ENCODE results near the gene RCL1. TPM values are rescaled to one million over a fixed set of nuclear protein-coding genes. Genes with fewer than 3 reads are reported as not detected.
"Not testable (repeated sequence)": the region's sequence is repeated elsewhere in the genome, so short reads cannot be mapped to it uniquely, and the experiment has no call there.

Gene RCL1
- polyA plus RNA-seq, 10 donors = 9.9 to 15.8 (median 13.2) TPM

GRCh38 chr9:4780651-4781050, 12.1 kb upstream of the RCL1 start:
- DNase-seq = no peak

- DNase-seq = no peak
Measured at GRCh38 chr9:4781408-4781807, 11.3 kb upstream of the RCL1 start.

GRCh38 chr9:4783191-4783590, 9.6 kb upstream of the RCL1 start:
- not testable (repeated sequence) for DNase-seq

DNA sequence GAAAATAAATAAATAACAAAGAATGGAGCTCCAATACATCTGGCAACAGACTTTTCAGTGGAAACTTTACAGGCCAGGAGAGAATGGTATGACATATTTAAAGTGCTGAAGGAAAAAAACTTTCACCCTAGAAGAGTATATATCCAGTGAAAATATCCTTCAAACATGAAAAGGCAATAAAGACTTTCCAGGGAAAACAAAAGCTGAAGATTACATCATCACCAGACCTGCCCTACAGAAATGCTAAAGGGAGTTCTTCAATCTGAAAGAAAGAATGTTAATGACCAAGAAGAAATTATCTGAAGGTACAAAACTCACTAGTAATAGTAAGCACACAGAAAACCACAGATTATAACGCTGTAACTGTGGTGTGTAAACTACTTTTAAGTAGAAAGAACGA, 8.3 kb upstream of the RCL1 start:
- no peak for DNase-seq

- DNase-seq = no peak
Measured at GRCh38 chr9:4786599-4786998, 6.1 kb upstream of the RCL1 start.

DNA sequence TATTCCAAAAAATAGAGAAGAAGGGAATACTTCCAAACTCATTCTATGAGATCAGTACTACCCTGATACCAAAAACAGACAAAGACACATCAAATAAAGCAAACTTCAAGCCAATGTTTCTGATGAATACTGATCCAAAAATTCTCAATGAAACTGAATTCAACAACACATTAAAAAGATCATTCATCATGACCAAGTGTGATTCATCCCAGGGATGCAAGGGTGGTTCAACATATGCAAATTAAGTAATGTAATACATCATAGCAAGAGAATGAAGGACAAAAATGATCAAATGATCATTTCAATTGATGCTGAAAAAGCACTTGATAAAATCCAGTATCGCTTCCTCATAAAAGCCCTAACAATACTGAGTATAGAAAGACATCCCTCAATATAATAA, 4.9 kb upstream of the RCL1 start:
- no peak for DNase-seq

DNA sequence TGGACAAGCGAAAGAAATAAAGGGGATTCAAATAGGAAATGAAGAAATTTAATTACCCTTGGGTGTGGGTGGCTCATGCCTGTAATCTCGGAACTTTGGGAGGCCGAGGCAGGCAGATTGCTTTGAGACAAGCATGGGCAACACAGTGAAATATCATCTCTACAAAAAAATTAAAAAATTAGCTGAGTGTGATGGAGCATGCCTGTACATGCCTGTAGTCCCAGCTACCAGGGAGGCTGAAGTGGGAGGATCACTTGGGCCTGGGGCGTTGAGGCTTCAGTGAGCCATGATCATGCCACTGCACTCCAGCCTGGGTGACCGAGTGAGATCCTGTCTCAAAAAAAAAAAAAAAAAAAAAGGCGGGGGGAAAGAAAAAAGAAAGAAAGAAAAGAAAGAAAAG, 4.0 kb upstream of the RCL1 start:
- DNase-seq = no peak

DNA sequence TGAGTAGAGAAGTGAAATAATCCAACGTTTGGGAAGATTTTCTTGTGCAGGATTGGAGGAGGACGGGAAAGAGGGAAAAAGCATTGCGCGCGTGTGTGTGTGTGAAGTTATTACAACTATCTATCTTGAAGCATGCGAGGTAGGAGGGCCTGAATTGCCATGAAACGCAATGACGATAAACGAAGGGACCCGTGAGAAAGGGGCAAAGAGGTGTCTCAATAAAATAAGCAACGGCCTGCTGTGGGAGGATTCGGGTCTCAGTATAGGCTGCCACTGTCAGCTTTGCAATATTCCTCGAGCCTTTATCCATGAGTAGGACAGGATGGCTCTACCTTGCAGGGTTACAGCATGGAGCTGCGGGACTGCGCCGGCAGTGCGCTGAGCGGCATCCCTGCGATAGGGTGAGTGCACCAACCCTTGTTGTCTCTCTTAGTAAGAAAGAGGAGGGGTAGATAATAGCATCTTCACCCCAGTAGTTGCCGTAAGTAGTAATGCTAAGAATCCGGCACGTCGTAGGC, 631 bp upstream of the RCL1 start:
- DNase-seq = no peak

DNA sequence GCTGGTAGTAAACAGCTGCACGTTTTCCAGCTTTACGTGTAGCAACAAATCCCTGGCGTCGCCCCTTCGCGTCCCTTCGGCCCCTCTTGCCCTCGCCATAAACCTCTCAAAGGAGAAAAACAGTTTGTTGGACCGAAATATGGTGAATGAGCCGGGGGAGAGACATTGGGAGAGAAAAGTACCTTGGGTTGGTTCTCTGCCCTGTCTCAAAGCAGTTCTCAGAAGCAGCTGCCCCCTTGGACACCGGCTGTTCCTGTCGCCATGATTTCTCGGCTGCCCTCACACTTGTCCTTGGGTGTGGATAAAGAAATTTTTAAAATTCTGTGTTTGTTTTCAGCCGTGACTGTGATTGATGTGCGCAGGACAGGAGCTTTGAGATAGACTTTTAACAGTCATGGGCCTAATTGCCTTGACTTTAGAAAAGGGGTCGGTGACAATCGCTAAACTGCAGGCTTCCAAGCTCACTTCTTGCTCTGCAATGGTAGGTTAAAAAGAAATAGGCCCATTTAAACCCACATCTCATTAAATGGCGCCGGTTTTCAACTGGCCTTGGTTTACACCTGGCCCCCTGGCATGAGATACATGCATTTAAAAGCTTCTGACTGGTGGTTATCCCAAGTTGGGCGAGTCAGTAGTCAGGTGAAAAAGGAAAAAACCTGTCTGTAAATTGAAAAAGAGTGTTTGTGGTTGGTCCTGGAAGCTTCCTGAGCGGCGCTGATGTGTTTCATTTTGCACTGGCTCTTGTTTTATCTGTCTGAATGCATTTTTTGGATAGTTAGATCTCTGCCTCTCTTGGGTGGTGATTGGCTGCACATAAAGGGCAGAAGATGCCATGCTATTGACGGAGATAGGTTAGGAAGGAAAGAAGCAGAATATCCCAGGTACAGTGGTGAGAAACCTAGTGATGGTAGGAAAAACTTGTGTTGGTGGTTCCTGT, 983 bp downstream of the RCL1 start:
- DNase-seq = peak in 1 of 3 donors; percentile 6

DNA sequence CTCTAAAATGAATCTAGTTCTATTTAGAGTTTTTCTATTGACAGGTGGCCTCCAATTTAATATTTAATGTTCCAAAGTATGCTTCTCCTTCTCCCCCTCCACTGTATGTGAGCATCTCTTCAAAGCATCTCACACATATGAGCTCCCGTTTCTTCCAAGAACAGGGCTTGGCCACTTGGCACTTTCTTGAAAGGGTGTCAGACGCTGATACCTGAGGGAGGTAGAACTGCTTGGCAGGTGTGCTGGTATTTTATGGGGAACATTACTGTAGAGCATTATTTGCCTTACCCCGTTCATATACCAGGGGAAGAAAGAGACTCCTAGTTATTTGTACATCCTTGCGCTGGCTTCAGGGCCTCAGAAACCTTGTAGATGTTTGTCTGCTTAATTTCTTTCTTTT, 1.9 kb downstream of the RCL1 start:
- no peak for DNase-seq

DNA sequence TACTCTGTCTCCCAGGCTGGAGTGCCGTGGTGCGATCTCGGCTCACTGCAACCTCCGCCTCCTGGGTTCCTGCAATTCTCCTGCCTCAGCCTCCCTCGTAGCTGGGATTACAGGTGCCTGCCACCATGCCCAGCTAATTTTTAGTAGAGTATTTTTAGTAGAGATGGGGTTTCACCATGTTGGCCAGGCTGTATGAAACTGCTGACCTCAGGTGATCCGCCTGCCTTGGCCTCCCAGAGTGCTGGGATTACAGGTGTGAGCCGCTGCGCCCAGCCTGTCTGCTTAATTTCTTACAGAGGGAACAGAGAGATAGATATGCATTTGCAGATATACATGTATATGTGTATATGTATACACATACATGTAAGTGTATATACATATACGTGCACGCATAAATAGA, 2.4 kb downstream of the RCL1 start:
- DNase-seq = not testable (repeated sequence)

- no peak for DNase-seq
Measured at GRCh38 chr9:4796530-4796929, 3.8 kb downstream of the RCL1 start.

- peak in 1 of 3 donors; percentile 22 for DNase-seq
Measured at GRCh38 chr9:4796988-4797853, 4.5 kb downstream of the RCL1 start.

- DNase-seq = no peak
Measured at GRCh38 chr9:4797854-4798150, 5.1 kb downstream of the RCL1 start.

- DNase-seq = peak in 1 of 3 donors; percentile 12
Measured at GRCh38 chr9:4798281-4799032, 5.7 kb downstream of the RCL1 start.

DNA sequence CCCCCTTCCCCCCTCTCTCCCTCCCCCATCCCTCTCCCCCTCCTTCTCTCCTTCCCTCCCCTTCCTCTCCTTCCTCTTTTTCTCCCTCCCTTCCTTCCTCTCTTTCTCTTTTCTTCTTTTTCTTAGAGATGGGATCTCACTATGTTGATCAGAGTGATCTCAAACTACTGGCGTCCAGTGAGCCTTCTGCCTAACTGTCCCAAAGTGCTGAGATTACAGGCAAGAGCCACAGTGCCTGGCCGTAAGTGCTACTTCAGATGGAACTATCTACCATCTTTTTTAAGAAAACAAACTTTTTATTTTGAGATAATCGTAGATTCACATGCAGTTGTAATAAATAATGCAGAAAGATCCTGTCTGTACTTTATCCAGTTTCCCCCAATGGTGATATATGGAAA, 6.3 kb downstream of the RCL1 start:
- DNase-seq = no peak

DNA sequence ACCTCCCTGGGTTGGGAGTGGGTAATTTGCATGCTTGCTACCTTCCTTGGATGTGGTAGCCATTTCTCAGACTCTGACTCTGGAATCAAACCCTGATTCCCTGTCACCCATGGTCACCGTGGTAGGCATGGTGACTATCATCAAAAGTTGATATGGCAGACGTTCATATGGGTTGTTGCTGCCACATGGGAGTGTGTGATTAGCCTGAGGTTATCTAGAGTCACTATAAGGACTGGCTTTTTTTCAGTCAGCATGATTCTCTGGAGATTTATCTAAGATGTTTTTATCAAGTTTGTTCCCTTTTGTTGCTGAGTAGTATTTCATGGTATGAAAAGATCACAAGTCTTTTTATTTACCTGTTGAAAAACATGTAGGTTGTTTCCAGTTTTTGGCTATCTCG, 7.0 kb downstream of the RCL1 start:
- no peak for DNase-seq

DNA sequence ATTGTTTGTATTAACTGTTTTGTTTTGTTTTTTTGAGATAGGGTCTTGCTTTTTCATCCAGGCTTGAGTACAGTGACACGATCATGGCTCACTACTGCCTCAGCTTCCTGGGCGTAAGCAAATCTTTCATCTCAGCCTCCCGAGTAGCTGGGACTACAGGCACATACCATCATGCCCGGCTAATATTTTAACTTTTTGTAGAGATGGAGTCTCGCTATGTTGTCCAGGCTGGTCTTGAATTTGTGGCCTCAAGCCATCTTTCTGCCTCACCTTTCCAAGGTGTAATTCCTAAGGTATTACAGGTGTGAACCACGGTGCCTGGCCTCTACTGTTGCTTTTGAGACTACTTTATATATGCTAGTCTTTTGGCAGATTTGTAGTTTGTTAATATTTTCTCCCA, 8.4 kb downstream of the RCL1 start:
- no peak for DNase-seq

GRCh38 chr9:4803670-4804530, 11.2 kb downstream of the RCL1 start:
- DNase-seq = no peak

DNA sequence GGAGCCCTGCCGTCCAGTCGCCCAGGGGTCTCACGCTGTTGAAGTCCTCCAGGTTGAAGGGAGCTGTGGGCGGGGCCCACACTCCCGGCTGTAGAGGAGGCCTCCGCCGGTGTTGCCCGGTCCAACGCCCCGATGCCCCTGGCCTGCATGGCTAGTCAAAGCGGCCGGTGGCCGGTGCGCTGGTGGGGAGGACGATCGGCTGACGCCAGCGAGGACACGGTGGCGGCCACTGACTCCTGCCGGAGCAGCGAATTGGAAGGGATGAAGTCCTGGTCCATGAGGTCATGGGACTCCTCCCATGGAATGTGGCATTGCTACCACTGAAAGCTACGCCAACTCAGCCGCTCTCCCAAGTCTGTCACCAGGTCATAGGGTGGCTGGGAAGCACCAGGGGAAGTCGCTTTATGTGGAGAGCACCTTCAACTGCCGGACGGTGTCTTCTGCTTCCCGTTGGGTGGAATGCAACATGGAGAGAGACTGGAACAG, 11.8 kb downstream of the RCL1 start:
- no peak for DNase-seq

Data from muscle of back (tissue), 11 donors.